Measurements from ENCODE around the gene NEDD8.

NEDD8 gene

GRCh38 chr14:24179961-24180796 is 52.0 kb downstream of the NEDD8 start (continued):
- peak; percentile 67 for TF ChIP-seq ZNF366 (tag by site-specific recombination; conservative IDR thresholded peaks at IDR 0.05)
- peak; percentile 97 for TF ChIP-seq ZBTB21 (tag by site-specific recombination; IDR thresholded peaks at IDR 0.05)
- TF ChIP-seq YY1 (tag by site-specific recombination; IDR thresholded peaks at IDR 0.05), result no peak
- TF ChIP-seq KLF10 (tag by site-specific recombination; IDR thresholded peaks at IDR 0.05), result no peak
- TF ChIP-seq INSM2 (tag by site-specific recombination; IDR thresholded peaks at IDR 0.05), result no peak
- TF ChIP-seq FEZF1 (tag by site-specific recombination; IDR thresholded peaks at IDR 0.05), result peak; percentile 99
- no peak for TF ChIP-seq ZNF121 (tag by site-specific recombination; IDR thresholded peaks at IDR 0.05)
- TF ChIP-seq ZNF26 (tag by site-specific recombination; IDR thresholded peaks at IDR 0.05), result no peak
- TF ChIP-seq ATF2 (tag by site-specific recombination; IDR thresholded peaks at IDR 0.05; ENCODE audit: low read depth), result peak; percentile 98

- H3K9me3 ChIP-seq (ENCODE audit: control insufficient read depth, insufficient read depth, low read depth, low read length), result no peaks in the 10 kb centered on the region
- H3K27ac ChIP-seq (ENCODE audit: extremely low read depth, low read depth, low read length), result no peak overlapping the region
- ChIA-PET POLR2A (interaction anchor here (1.0 to 2.0 kb wide), 4 partner anchors 9 to 66 kb away, joined by 3 to 8 read pairs (median 4); partner anchors contain the start of gene IRF9), CTCF (interaction anchor here (0.6 to 1.7 kb wide), 2 partner anchors 121 to 153 kb away, joined by 4 to 5 read pairs; no protein-coding TSS in a partner anchor)
- TF ChIP-seq ZNF596 (tag by site-specific recombination; IDR thresholded peaks at IDR 0.05) (no peak), EGR2 (tag by site-specific recombination; IDR thresholded peaks at IDR 0.05; ENCODE audit: low read depth) (peak; percentile 77), ZNF561 (tag by site-specific recombination; IDR thresholded peaks at IDR 0.05; ENCODE audit: borderline replicate concordance) (no peak), ZFHX2 (tag by site-specific recombination; conservative IDR thresholded peaks at IDR 0.05) (0 out of 2 replicates have a peak, but pooled peaks have one; percentile 11), MEIS1 (CRISPR knock-in tag; IDR thresholded peaks at IDR 0.05; ENCODE audit: borderline replicate concordance) (no peak), ZNF121 (tag by site-specific recombination; IDR thresholded peaks at IDR 0.05) (no peak), ZNF658 (tag by site-specific recombination; IDR thresholded peaks at IDR 0.05) (no peak), ZFP41 (tag by site-specific recombination; IDR thresholded peaks at IDR 0.05; ENCODE audit: borderline replicate concordance) (no peak)
- H3K4me1 ChIP-seq (ENCODE audit: control insufficient read depth, insufficient read depth, low read length), result no peaks in the 10 kb centered on the region
- peaks cover 0 to 78% of the 10 kb centered on the region in 2 experiments; a peak in 2 of 3 replicates for H3K36me3 ChIP-seq (ENCODE audit: control insufficient read depth in 2 of 2, insufficient read depth in 1 of 2, low read length in 2 of 2)
- H3K4me3 ChIP-seq (ENCODE audit: low read depth, low read length), result no peak overlapping the region
These were observed 52.7 kb downstream of the NEDD8 start for GRCh38 chr14:24179294-24179960.

Data from HEK293 (cell line).